T-helper 1 cell treated with Interleukin-12 subunit alpha and Interleukin-12 subunit beta and Interleukin-4 antibody, amounts not matched to agents 30 ng/mL and 1 ng/mL, for 36 hours (primary cell): ENCODE results near the gene MINDY4. TPM values are rescaled to one million over a fixed set of nuclear protein-coding genes. Genes with fewer than 3 reads are reported as not detected.

Source experiments
- intact Hi-C: fragments of 100-400 bp; cut with micrococcal nuclease; formaldehyde crosslinking; loops from one replicate; pipeline ENCODE4 v1.15.1; 2024
- total RNA-seq: library from RNA; stranded (reverse); gene quantifications from 2 replicates; pipeline ENCODE4 v1.2.3, GENCODE V29; 2022

Gene MINDY4
- total RNA-seq, 1 donor from 2014 or later, result 0.78 TPM

GRCh38 chr7:30926313-30926712 lies 155.1 kb downstream of the MINDY4 start:
- intact Hi-C loops, result no loop called here

GRCh38 chr7:30927040-30927439 lies 155.8 kb downstream of the MINDY4 start:
- intact Hi-C loops, result no loop called here

- intact Hi-C loops, result no loop called here
Observed at GRCh38 chr7:30927559-30927958, 156.3 kb downstream of the MINDY4 start.

GRCh38 chr7:30928254-30928872 lies 157.1 kb downstream of the MINDY4 start:
- intact Hi-C loops, result no loop called here

- intact Hi-C loops, result no loop called here
Observed at GRCh38 chr7:30929686-30930085, 158.5 kb downstream of the MINDY4 start.

GRCh38 chr7:30930621-30931020 lies 159.4 kb downstream of the MINDY4 start:
- intact Hi-C loops, result no loop called here

GRCh38 chr7:30931161-30931928 lies 160.1 kb downstream of the MINDY4 start:
- intact Hi-C loops, result no loop called here

- intact Hi-C loops, result no loop called here
Observed at GRCh38 chr7:30931929-30932540, 160.8 kb downstream of the MINDY4 start.

GRCh38 chr7:30932562-30932961 lies 161.3 kb downstream of the MINDY4 start:
- intact Hi-C loops, result no loop called here

- intact Hi-C loops, result no loop called here
Observed at GRCh38 chr7:30933124-30933974, 162.1 kb downstream of the MINDY4 start.

GRCh38 chr7:30934225-30934624 lies 163.0 kb downstream of the MINDY4 start:
- intact Hi-C loops, result no loop called here

GRCh38 chr7:30934732-30935568 lies 163.7 kb downstream of the MINDY4 start:
- intact Hi-C loops, result no loop called here

GRCh38 chr7:30935569-30935877 lies 164.3 kb downstream of the MINDY4 start:
- intact Hi-C loops, result no loop called here

GRCh38 chr7:30936650-30937245 lies 165.5 kb downstream of the MINDY4 start:
- intact Hi-C loops, result no loop called here

GRCh38 chr7:30937416-30937815 lies 166.2 kb downstream of the MINDY4 start:
- intact Hi-C loops, result no loop called here

GRCh38 chr7:30938435-30939316 lies 167.5 kb downstream of the MINDY4 start:
- intact Hi-C loops, result loop anchor here (1.0 kb wide), 1 partner anchor 36 kb away; no protein-coding TSS in a partner anchor

- intact Hi-C loops, result no loop called here
Observed at GRCh38 chr7:30941582-30942323, 170.5 kb downstream of the MINDY4 start.
